Neuronal stem cell (in vitro differentiated cells): ENCODE results near the gene EHMT2.

ENCODE experiments used
- DNase-seq: peaks from one replicate; pipeline ENCODE4 v3.0.0-alpha.2; 2013; ENCODE audit warnings: low spot score
- H2AFZ ChIP-seq: one replicate; pipeline ENCODE4 v1.6.1; 2013; ENCODE audit warnings: mild to moderate bottlenecking, low read length, inconsistent platforms
- H2AK5ac ChIP-seq: 2 replicates; pipeline ENCODE4 v1.6.1; 2013; ENCODE audit warnings: low read depth, mild to moderate bottlenecking, inconsistent platforms, low read length, moderate library complexity, mixed read lengths
- H2BK120ac ChIP-seq: 2 replicates; pipeline ENCODE4 v1.6.1; 2013; ENCODE audit warnings: low read depth, mild to moderate bottlenecking, inconsistent platforms, low read length, moderate library complexity, mixed read lengths
- H2BK12ac ChIP-seq: one replicate; pipeline ENCODE4 v1.6.1; 2013; ENCODE audit warnings: low read length, inconsistent platforms
- H2BK15ac ChIP-seq: 2 replicates; pipeline ENCODE4 v1.6.1; 2013; ENCODE audit warnings: mild to moderate bottlenecking, low read length, inconsistent platforms, mixed read lengths
- H2BK5ac ChIP-seq: one replicate; pipeline ENCODE4 v1.6.1; 2013; ENCODE audit warnings: inconsistent platforms, mild to moderate bottlenecking, low read length, moderate library complexity
- H3K14ac ChIP-seq: one replicate; pipeline ENCODE4 v1.6.1; 2013; ENCODE audit warnings: low read length, inconsistent platforms
- H3K18ac ChIP-seq: 2 replicates; pipeline ENCODE4 v1.6.1; 2013; ENCODE audit warnings: low read length, inconsistent platforms
- H3K23ac ChIP-seq: 2 replicates; pipeline ENCODE4 v1.6.1; 2013; ENCODE audit warnings: low read depth, mild to moderate bottlenecking, mixed read lengths, low read length, inconsistent platforms; ENCODE audit not compliant: poor library complexity
- H3K27ac ChIP-seq: replicated peaks from 3 replicates; pipeline ENCODE4 v1.5.1; 2013; ENCODE audit warnings: low read length, inconsistent platforms
- H3K27me3 ChIP-seq, 3 experiments: 2 replicates each; pipeline ENCODE4 v1.6.1; 2013; ENCODE audit warnings: low read length in 3 of 3, mild to moderate bottlenecking in 2 of 3, inconsistent platforms in 1 of 3, low read depth in 1 of 3, mixed read lengths in 1 of 3, moderate library complexity in 1 of 3; ENCODE audit not compliant: control insufficient read depth in 3 of 3, insufficient read depth in 3 of 3
- H3K36me3 ChIP-seq, 2 donors: replicated peaks in 1 of 2; 2 replicates each; pipeline ENCODE4 v1.6.1; 2013; ENCODE audit warnings: low read length in 2 of 2; ENCODE audit not compliant: control insufficient read depth in 2 of 2, insufficient read depth in 2 of 2
- H3K4ac ChIP-seq: 2 replicates; pipeline ENCODE4 v1.6.1; 2013; ENCODE audit warnings: inconsistent platforms, mild to moderate bottlenecking, low read length, moderate library complexity
- H3K4me1 ChIP-seq, 2 donors: 1 replicate in 1 of 2; 2 replicates in 1 of 2; pipeline ENCODE4 v1.6.1; 2013; ENCODE audit warnings: low read length in 2 of 2, low read depth in 1 of 2; ENCODE audit not compliant: control insufficient read depth in 2 of 2, insufficient read depth in 1 of 2
- H3K4me2 ChIP-seq: one replicate; pipeline ENCODE4 v1.6.1; 2013; ENCODE audit warnings: mild to moderate bottlenecking, low read length, inconsistent platforms; ENCODE audit not compliant: insufficient read depth, poor library complexity, severe bottlenecking
- H3K4me3 ChIP-seq, 2 donors: 2 replicates each; pipeline ENCODE4 v1.5.1; 2013; ENCODE audit warnings: low read length in 2 of 2, mild to moderate bottlenecking in 2 of 2, inconsistent platforms in 1 of 2, moderate library complexity in 1 of 2
- H3K79me1 ChIP-seq: one replicate; pipeline ENCODE4 v1.6.1; 2013; ENCODE audit warnings: low read depth, mild to moderate bottlenecking, inconsistent platforms, low read length, moderate library complexity
- H3K9ac ChIP-seq: one replicate; pipeline ENCODE4 v1.6.1; 2013; ENCODE audit warnings: mild to moderate bottlenecking, low read depth, low read length, inconsistent platforms; ENCODE audit not compliant: poor library complexity
- H3K9me3 ChIP-seq, 2 donors: replicated peaks in 1 of 2; 2 replicates each; pipeline versions ENCODE3 to v1.6.1; 2013; ENCODE audit warnings: low read length in 2 of 2, mild to moderate bottlenecking in 2 of 2, inconsistent platforms in 1 of 2, low read depth in 1 of 2, mixed read lengths in 1 of 2, moderate library complexity in 1 of 2; ENCODE audit not compliant: control insufficient read depth in 2 of 2, insufficient read depth in 1 of 2
- H4K8ac ChIP-seq: one replicate; pipeline ENCODE4 v1.6.1; 2013; ENCODE audit warnings: low read depth, mild to moderate bottlenecking, inconsistent platforms, low read length, moderate library complexity
- H4K91ac ChIP-seq: one replicate; pipeline ENCODE4 v1.6.1; 2013; ENCODE audit warnings: low read length, low read depth, mild to moderate bottlenecking, inconsistent platforms; ENCODE audit not compliant: poor library complexity
- WGBS, 2 donors: extraction: QIAGEN DNeasy Blood & Tissue Kit; methylation state at CpG; one replicate each; pipeline ENCODE4 v1.1.7; 2013; ENCODE audit warnings: missing lambda C conversion rate in 2 of 2, mixed read lengths in 1 of 2; ENCODE audit not compliant: insufficient read length in 2 of 2, insufficient replicate concordance in 1 of 2; ENCODE audit errors: extremely low coverage in 2 of 2; 5-methylcytosine and 5-hydroxymethylcytosine counted together

Gene EHMT2

DNA sequence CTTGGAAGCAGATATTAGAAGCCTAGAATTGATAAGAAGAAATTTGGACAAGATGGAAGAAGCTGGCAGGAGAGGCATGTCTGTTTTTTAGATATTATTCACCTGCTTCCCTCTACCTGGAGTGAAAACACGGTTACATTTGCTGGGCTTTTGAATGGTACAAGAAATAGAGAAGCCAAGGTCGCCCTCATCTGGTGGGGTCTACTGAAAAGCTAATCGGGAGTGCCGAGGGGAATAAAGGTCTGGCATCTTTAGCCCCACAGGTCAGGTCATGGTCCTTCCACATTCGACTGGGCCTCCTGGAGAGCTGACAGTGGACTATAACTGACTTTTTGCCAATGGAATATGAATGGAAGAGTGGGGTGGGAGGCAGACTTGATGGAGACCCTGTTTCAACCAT lies 25.4 kb upstream of the EHMT2 start:
- no peak overlapping the region for H3K23ac ChIP-seq
- no peak overlapping the region for H2BK15ac ChIP-seq
- no CpG with 5 or more reads among the region's 5 CpGs for WGBS, 2 donors
- H2AK5ac ChIP-seq = no peak overlapping the region
- H3K18ac ChIP-seq = no peak overlapping the region
- no peak overlapping the region for H3K14ac ChIP-seq
- H3K9ac ChIP-seq = no peak overlapping the region
- H4K91ac ChIP-seq = no peak overlapping the region
- H3K4me3 ChIP-seq = no peak overlapping the region
- no peak overlapping the region for H3K4me2 ChIP-seq
- no peaks in the 10 kb centered on the region for H3K79me1 ChIP-seq
- H2BK120ac ChIP-seq = no peak overlapping the region
- H4K8ac ChIP-seq = no peak overlapping the region
- no peak overlapping the region for H2BK5ac ChIP-seq
- peaks cover 0 to 10% (median 0%) of the 10 kb centered on the region in 3 experiments for H3K27me3 ChIP-seq
- H3K4me1 ChIP-seq = peaks cover 0 to 2% of the 10 kb centered on the region in 2 donors
- peaks cover 2 to 5% of the 10 kb centered on the region in 2 donors for H3K9me3 ChIP-seq
- H2BK12ac ChIP-seq = no peak overlapping the region
- no peak overlapping the region for H2AFZ ChIP-seq
- H3K36me3 ChIP-seq = no peaks in the 10 kb centered on the region
- H3K4ac ChIP-seq = no peak overlapping the region
- no peak overlapping the region for H3K27ac ChIP-seq
- DNase-seq = no peak

DNA sequence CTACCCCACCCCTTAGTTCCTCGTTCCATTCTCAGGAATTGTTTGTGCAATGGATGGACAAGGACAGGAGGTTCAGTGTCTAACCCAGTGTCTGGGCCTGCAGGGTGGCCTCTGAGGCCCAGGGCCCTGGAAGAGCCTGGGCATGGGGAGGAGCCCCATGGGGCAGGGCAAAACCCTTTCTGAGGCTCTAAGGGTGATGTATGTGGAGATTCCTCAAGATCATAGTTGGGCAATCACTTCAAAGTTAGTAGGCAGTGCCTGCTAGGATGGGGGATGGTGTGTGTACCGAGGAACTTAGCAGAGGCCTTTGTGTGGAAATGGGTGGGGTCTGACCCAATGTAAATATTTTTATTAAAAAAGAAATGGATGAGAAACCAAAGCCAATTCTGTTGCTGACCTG lies 23.3 kb upstream of the EHMT2 start:
- H3K4me3 ChIP-seq = no peak overlapping the region
- no peaks in the 10 kb centered on the region for H3K36me3 ChIP-seq
- H2BK12ac ChIP-seq = no peak overlapping the region
- no peak for DNase-seq
- H3K18ac ChIP-seq = no peak overlapping the region
- no peak overlapping the region for H3K27ac ChIP-seq
- no peak overlapping the region for H2BK120ac ChIP-seq
- no peak overlapping the region for H3K4me2 ChIP-seq
- no peak overlapping the region for H3K23ac ChIP-seq
- no peak overlapping the region for H2AFZ ChIP-seq
- peaks cover 0 to 2% of the 10 kb centered on the region in 2 donors for H3K9me3 ChIP-seq
- no peaks in the 10 kb centered on the region for H3K4me1 ChIP-seq
- no peak overlapping the region for H3K9ac ChIP-seq
- no peak overlapping the region for H3K4ac ChIP-seq
- H2BK15ac ChIP-seq = no peak overlapping the region
- no peak overlapping the region for H4K91ac ChIP-seq
- H3K14ac ChIP-seq = no peak overlapping the region
- H3K79me1 ChIP-seq = no peaks in the 10 kb centered on the region
- H4K8ac ChIP-seq = no peak overlapping the region
- no peak overlapping the region for H2AK5ac ChIP-seq
- H3K27me3 ChIP-seq = peaks cover 0 to 7% (median 0%) of the 10 kb centered on the region in 3 experiments
- no CpG with 5 or more reads among the region's 2 CpGs for WGBS, 2 donors
- H2BK5ac ChIP-seq = no peak overlapping the region

DNA sequence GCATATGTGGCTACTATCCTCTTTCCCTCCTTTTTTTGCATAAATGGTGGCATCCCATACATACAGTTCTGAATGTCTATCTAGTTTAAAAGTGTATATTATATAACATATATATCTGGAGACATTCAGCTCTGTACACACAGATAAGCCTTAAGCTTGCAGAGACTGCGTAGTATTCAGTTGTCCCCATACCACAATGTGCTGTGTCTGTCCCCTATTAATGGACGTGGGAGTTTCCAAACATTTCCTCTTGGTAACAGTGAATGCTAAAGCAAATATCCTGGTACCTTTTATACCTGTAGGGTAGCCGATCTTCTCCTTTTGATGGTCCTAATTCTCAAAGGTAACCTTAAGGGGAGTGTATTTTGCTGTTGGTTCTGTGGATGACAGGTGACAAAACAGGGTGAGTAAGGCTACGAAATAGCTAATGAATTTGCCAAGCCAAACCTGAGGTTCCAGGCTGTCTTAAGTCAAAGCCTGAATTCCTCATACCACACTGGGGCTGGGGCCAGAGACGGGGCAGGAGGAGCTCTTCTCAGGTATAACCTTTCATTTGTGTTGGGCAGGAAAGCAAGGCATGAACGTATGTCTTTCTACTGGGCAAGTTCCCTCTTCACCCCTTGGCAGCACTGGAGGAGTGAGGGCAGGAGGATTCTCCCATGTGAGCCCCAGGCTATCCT lies 22.3 kb upstream of the EHMT2 start:
- Histone ChIP-seq H2BK12ac (no peak overlapping the region), H3K4ac (no peak overlapping the region), H3K4me2 (no peak overlapping the region), H2AK5ac (no peak overlapping the region), H3K27me3 (peaks cover 0 to 5% (median 0%) of the 10 kb centered on the region in 3 experiments), H3K36me3 (no peaks in the 10 kb centered on the region), H3K4me1 (no peaks in the 10 kb centered on the region), H3K9ac (no peak overlapping the region), H3K14ac (no peak overlapping the region), H2BK5ac (no peak overlapping the region), H3K4me3 (no peak overlapping the region), H3K27ac (no peak overlapping the region), H3K9me3 (peaks cover 0 to 2% of the 10 kb centered on the region in 2 donors), H4K91ac (no peak overlapping the region), H2BK120ac (no peak overlapping the region), H2AFZ (no peak overlapping the region), H2BK15ac (no peak overlapping the region), H3K23ac (no peak overlapping the region), H3K79me1 (no peaks in the 10 kb centered on the region), H4K8ac (no peak overlapping the region), H3K18ac (no peak overlapping the region)
- no peak for DNase-seq
- no CpG with 5 or more reads among the region's 6 CpGs for WGBS, 2 donors

DNA sequence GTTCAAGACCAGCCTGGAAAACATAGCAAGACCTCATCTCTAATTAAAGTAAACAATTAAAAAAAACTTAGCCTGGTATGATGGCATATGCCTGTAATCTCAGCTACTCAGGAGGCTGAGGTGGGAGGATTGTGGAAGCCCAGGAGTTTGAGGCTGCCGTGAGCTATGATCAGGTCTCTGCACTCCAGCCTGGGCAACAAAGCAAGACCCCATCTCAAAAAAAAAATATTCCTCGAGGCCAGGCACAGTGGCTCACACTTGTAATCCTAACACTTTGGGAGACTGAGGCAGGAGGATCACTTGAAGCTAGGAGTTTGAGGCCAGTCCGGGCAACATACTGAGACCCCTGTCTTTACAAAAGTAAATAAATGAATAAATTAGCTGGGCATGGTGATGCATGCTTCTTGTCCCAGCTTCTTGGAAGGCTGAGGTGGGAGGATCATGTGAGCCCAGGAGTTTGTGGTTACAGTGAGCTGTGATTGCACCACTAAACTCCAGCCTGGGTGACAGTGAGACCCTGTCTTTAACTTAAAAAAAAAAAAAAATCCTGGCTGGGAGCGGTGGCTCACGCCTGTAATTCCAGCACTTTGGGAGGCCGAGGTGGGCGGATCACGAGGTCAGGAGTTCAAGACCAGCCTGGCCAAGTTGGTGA lies 20.7 kb upstream of the EHMT2 start:
- H4K91ac ChIP-seq = no peak overlapping the region

More for the DNA sequence above, 20.7 kb upstream of the EHMT2 start:
- no peak overlapping the region for H2BK5ac ChIP-seq
- H3K27me3 ChIP-seq = peaks cover 0 to 3% (median 0%) of the 10 kb centered on the region in 3 experiments
- no peaks in the 10 kb centered on the region for H3K36me3 ChIP-seq
- no peak overlapping the region for H3K4me3 ChIP-seq
- H2AK5ac ChIP-seq = no peak overlapping the region
- no peaks in the 10 kb centered on the region for H3K79me1 ChIP-seq
- H3K4ac ChIP-seq = no peak overlapping the region
- H3K4me2 ChIP-seq = no peak overlapping the region
- H3K14ac ChIP-seq = no peak overlapping the region
- H3K9me3 ChIP-seq = peaks cover 0 to 2% of the 10 kb centered on the region in 2 donors
- H3K18ac ChIP-seq = no peak overlapping the region
- no peak overlapping the region for H2BK120ac ChIP-seq
- DNase-seq = no peak
- H3K9ac ChIP-seq = no peak overlapping the region
- no peak overlapping the region for H3K27ac ChIP-seq
- H4K8ac ChIP-seq = no peak overlapping the region
- H2BK15ac ChIP-seq = no peak overlapping the region
- H2AFZ ChIP-seq = no peak overlapping the region
- no peak overlapping the region for H3K23ac ChIP-seq
- no peak overlapping the region for H2BK12ac ChIP-seq
- no CpG with 5 or more reads among the region's 8 CpGs for WGBS, 2 donors
- H3K4me1 ChIP-seq = no peaks in the 10 kb centered on the region
